Astrocyte (in vitro differentiated cells and primary cell): Measurements from ENCODE around the gene THAP3. TPM values are rescaled to one million over a fixed set of nuclear protein-coding genes. Genes with fewer than 3 reads are reported as not detected.

ENCODE experiments used
- DNase-seq: peaks from one replicate; pipeline ENCODE4 v3.0.0-alpha.2; 2010; ENCODE audit warnings: low read depth
- FAIRE-seq: peaks from 2 replicates; lab custom pipeline; 2011; peaks lifted over from hg19 to GRCh38; lab: Jason Lieb, UNC
- H2AFZ ChIP-seq: 2 replicates; pipeline ENCODE4 v1.6.0; 2012; ENCODE audit warnings: low read depth, low read length, inconsistent platforms
- H3K27ac ChIP-seq: 2 replicates; pipeline ENCODE4 v1.5.1; 2011; ENCODE audit warnings: low read depth, low read length, inconsistent platforms
- H3K27me3 ChIP-seq: 2 replicates; pipeline ENCODE4 v1.6.0; 2011; ENCODE audit warnings: low read length, inconsistent platforms; ENCODE audit not compliant: insufficient read depth
- H3K36me3 ChIP-seq: 2 replicates; pipeline ENCODE4 v1.5.1; 2011; ENCODE audit warnings: low read length, inconsistent platforms; ENCODE audit not compliant: insufficient read depth
- H3K4me1 ChIP-seq: 2 replicates; pipeline ENCODE4 v1.5.1; 2011; ENCODE audit warnings: low read length, inconsistent platforms; ENCODE audit not compliant: insufficient read depth
- H3K4me2 ChIP-seq: 2 replicates; pipeline ENCODE4 v1.6.0; 2012; ENCODE audit warnings: low read length, inconsistent platforms
- H3K4me3 ChIP-seq: 2 replicates; pipeline ENCODE4 v1.5.1; 2011; ENCODE audit warnings: low read depth, mild to moderate bottlenecking, low read length, inconsistent platforms; ENCODE audit not compliant: insufficient read depth
- H3K79me2 ChIP-seq: 2 replicates; pipeline ENCODE4 v1.6.0; 2012; ENCODE audit warnings: mild to moderate bottlenecking, low read length, inconsistent platforms; ENCODE audit not compliant: insufficient read depth
- H3K9ac ChIP-seq: 2 replicates; pipeline ENCODE4 v1.6.0; 2012; ENCODE audit warnings: mild to moderate bottlenecking, low read length, inconsistent platforms
- H3K9me3 ChIP-seq: 2 replicates; pipeline ENCODE4 v1.5.1; 2012; ENCODE audit warnings: low read depth, mild to moderate bottlenecking, low read length, inconsistent platforms; ENCODE audit not compliant: insufficient read depth
- H4K20me1 ChIP-seq: 2 replicates; pipeline ENCODE4 v1.6.0; 2012; ENCODE audit warnings: low read length, inconsistent platforms; ENCODE audit not compliant: insufficient read depth
- H3K27ac Mint-ChIP-seq: one replicate; pipeline ENCODE4 v1.8.0; 2021; ENCODE audit warnings: mild to moderate bottlenecking, mixed read lengths; ENCODE audit not compliant: unreplicated experiment
- H3K27me3 Mint-ChIP-seq: one replicate; pipeline ENCODE4 v1.8.0; 2021; ENCODE audit warnings: low read depth, mixed read lengths; ENCODE audit not compliant: unreplicated experiment
- H3K36me3 Mint-ChIP-seq: one replicate; pipeline ENCODE4 v1.8.0; 2021; ENCODE audit warnings: low read depth, mixed read lengths; ENCODE audit not compliant: unreplicated experiment
- H3K4me1 Mint-ChIP-seq: one replicate; pipeline ENCODE4 v1.8.0; 2021; ENCODE audit warnings: low read depth, mixed read lengths; ENCODE audit not compliant: unreplicated experiment
- H3K4me3 Mint-ChIP-seq: one replicate; pipeline ENCODE4 v1.8.0; 2021; ENCODE audit warnings: mild to moderate bottlenecking, moderate library complexity, mixed read lengths; ENCODE audit not compliant: unreplicated experiment
- H3K9me3 Mint-ChIP-seq: one replicate; pipeline ENCODE4 v1.8.0; 2021; ENCODE audit warnings: mild to moderate bottlenecking, mixed read lengths; ENCODE audit not compliant: unreplicated experiment
- EZH2 ChIP-seq: IDR thresholded peaks from 2 replicates; pipeline ENCODE4 v1.6.1; 2012; ENCODE audit warnings: mild to moderate bottlenecking, low read length, inconsistent platforms; ENCODE audit not compliant: insufficient read depth
- total RNA-seq: library from RNA; stranded (reverse); gene quantifications from 2 replicates; pipeline ENCODE4 v1.2.1, GENCODE V29; 2021
- TF ChIP-seq, protein P1 (sequence below): IDR thresholded peaks from 2 replicates; pipeline ENCODE4 v1.5.1; 2011; ENCODE audit warnings: low read depth, mild to moderate bottlenecking, inconsistent platforms, low read length, moderate library complexity; ENCODE audit not compliant: insufficient read depth

Gene THAP3
- total RNA-seq, 1 donor from 2014 or later, result 16.5 TPM

DNA sequence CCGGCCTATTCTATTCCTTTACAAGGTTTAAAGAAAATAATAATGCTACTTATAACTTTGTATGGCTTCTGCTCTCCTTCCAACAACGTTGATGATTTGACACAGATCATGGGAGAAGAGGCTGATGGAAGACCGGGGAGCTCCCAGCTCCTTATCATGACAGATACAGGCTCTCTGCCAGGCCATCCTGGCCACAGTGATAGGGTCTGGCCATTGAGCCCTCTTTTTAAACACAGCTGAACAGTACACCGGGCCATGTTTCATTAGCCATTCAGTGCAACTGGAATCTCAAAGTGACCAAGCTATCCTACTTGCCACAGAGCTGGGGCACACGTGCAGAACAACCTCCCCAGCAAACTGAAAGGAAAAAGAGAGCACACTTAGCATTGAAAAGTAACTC is 42.0 kb downstream of the THAP3 start:
- Histone ChIP-seq H3K4me3 (no peak overlapping the region), H2AFZ (no peak overlapping the region), H3K9me3 (no peaks in the 10 kb centered on the region), H3K27me3 (no peaks in the 10 kb centered on the region), H3K27ac (no peak overlapping the region), H3K9ac (no peak overlapping the region), H3K4me2 (no peak overlapping the region), H3K36me3 (peaks cover 8% of the 10 kb centered on the region), H3K79me2 (peaks cover 3% of the 10 kb centered on the region), H4K20me1 (peaks cover 5% of the 10 kb centered on the region), H3K4me1 (no peaks in the 10 kb centered on the region)
- no peak for TF ChIP-seq EZH2
- TF ChIP-seq, protein P1, sequence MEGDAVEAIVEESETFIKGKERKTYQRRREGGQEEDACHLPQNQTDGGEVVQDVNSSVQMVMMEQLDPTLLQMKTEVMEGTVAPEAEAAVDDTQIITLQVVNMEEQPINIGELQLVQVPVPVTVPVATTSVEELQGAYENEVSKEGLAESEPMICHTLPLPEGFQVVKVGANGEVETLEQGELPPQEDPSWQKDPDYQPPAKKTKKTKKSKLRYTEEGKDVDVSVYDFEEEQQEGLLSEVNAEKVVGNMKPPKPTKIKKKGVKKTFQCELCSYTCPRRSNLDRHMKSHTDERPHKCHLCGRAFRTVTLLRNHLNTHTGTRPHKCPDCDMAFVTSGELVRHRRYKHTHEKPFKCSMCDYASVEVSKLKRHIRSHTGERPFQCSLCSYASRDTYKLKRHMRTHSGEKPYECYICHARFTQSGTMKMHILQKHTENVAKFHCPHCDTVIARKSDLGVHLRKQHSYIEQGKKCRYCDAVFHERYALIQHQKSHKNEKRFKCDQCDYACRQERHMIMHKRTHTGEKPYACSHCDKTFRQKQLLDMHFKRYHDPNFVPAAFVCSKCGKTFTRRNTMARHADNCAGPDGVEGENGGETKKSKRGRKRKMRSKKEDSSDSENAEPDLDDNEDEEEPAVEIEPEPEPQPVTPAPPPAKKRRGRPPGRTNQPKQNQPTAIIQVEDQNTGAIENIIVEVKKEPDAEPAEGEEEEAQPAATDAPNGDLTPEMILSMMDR, result no peak
- Mint-ChIP-seq H3K27me3 (no peaks in the 10 kb centered on the region), H3K27ac (no peak overlapping the region), H3K9me3 (no peaks in the 10 kb centered on the region), H3K4me3 (no peak overlapping the region), H3K4me1 (no peaks in the 10 kb centered on the region), H3K36me3 (peaks cover 26% of the 10 kb centered on the region)
- no peak for FAIRE-seq
- no peak for DNase-seq

DNA sequence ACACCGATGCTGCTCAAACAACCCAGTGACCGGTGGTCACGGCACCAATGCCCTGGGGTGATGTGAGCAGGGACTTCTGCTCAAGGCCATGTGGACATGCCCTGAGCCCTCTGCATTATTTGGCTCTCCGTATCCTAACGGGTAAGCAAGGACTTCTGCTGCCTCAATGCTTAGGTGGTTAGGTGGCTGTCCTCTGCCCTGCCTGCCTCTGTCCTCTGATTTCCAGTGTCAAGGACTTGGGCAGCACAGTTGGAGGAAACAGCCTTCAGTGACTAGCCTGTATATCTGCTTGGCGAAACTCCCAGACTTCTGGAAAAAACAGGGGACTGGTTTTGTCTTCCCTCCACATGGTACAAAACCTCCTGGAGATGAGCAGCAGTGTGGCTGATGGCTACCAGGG is 42.5 kb downstream of the THAP3 start:
- Mint-ChIP-seq H3K36me3 (peaks cover 26% of the 10 kb centered on the region), H3K27me3 (no peaks in the 10 kb centered on the region), H3K9me3 (no peaks in the 10 kb centered on the region), H3K4me1 (no peaks in the 10 kb centered on the region), H3K4me3 (no peak overlapping the region), H3K27ac (no peak overlapping the region)
- no peak for TF ChIP-seq EZH2
- TF ChIP-seq, protein P1, result no peak
- H3K36me3 ChIP-seq, result peaks cover 8% of the 10 kb centered on the region
- no peak overlapping the region for H3K9ac ChIP-seq
- H2AFZ ChIP-seq, result no peak overlapping the region
- H3K4me3 ChIP-seq, result no peak overlapping the region
- H3K79me2 ChIP-seq, result peaks cover 2% of the 10 kb centered on the region
- no peaks in the 10 kb centered on the region for H3K4me1 ChIP-seq
- DNase-seq (no peak), FAIRE-seq (no peak)
- no peaks in the 10 kb centered on the region for H3K27me3 ChIP-seq
- no peak overlapping the region for H3K27ac ChIP-seq
- H3K9me3 ChIP-seq, result no peaks in the 10 kb centered on the region
- H3K4me2 ChIP-seq, result no peak overlapping the region
- peaks cover 3% of the 10 kb centered on the region for H4K20me1 ChIP-seq

DNA sequence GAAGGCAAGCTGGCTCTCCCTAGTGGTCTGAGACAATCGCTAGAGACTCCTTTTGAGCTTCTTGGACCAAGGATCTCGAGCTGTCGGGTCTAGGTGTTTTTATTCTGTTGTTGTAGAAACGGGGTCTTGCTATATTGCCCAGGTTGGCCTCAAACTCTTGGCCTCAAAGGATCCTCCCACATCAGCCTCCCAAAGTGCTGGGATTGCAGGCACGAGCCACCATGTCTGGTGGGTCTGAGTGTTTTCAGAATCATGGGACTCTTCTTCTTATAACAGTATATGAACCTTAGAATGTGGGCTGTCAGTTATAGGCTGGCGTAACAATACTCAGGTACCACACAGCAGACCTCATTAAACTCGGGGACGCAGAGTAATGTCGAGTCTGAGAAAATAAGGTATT is 43.8 kb downstream of the THAP3 start:
- H3K27ac ChIP-seq, result no peak overlapping the region
- no peak overlapping the region for H3K4me3 Mint-ChIP-seq
- H2AFZ ChIP-seq, result no peak overlapping the region
- H3K36me3 ChIP-seq, result peaks cover 8% of the 10 kb centered on the region
- no peak overlapping the region for H3K27ac Mint-ChIP-seq
- no peaks in the 10 kb centered on the region for H3K9me3 ChIP-seq
- FAIRE-seq (no peak), DNase-seq (no peak)
- H4K20me1 ChIP-seq, result peaks cover 7% of the 10 kb centered on the region
- no peak overlapping the region for H3K4me2 ChIP-seq
- TF ChIP-seq, protein P1, result no peak
- TF ChIP-seq EZH2, result no peak
- no peaks in the 10 kb centered on the region for H3K4me1 ChIP-seq
- H3K4me3 ChIP-seq, result no peak overlapping the region
- no peaks in the 10 kb centered on the region for H3K79me2 ChIP-seq
- H3K4me1 Mint-ChIP-seq, result no peaks in the 10 kb centered on the region
- H3K27me3 ChIP-seq, result no peaks in the 10 kb centered on the region
- H3K9me3 Mint-ChIP-seq, result no peaks in the 10 kb centered on the region
- H3K9ac ChIP-seq, result no peak overlapping the region
- H3K36me3 Mint-ChIP-seq, result peaks cover 18% of the 10 kb centered on the region
- H3K27me3 Mint-ChIP-seq, result no peaks in the 10 kb centered on the region
